GM18519 (cell line): Measurements from ENCODE around the gene SLC12A1.
"Not testable (repeated sequence)": the region's sequence is repeated elsewhere in the genome, so short reads cannot be mapped to it uniquely, and the experiment has no call there.

ENCODE experiments used
- ATAC-seq: cut with Tn5 transposase; IDR thresholded peaks from one replicate; pipeline ENCODE4 v1.9.1; 2021; ENCODE audit warnings: mild to moderate bottlenecking, moderate library complexity; ENCODE audit not compliant: unreplicated experiment, low FRiP score

Gene SLC12A1

GRCh38 chr15:48304398-48304797 lies 98.3 kb downstream of the SLC12A1 start:
- ATAC-seq, result no peak

GRCh38 chr15:48306639-48307038 lies 100.5 kb downstream of the SLC12A1 start:
- ATAC-seq, result no peak

GRCh38 chr15:48307586-48307985 lies 101.5 kb downstream of the SLC12A1 start:
- no peak for ATAC-seq

- no peak for ATAC-seq
Measured at GRCh38 chr15:48309740-48310139, 103.6 kb downstream of the SLC12A1 start.

- ATAC-seq, result no peak
Measured at GRCh38 chr15:48313216-48313615, 107.1 kb downstream of the SLC12A1 start.

- ATAC-seq, result no peak
Measured at GRCh38 chr15:48315041-48315440, 108.9 kb downstream of the SLC12A1 start.

GRCh38 chr15:48317221-48317620 lies 111.1 kb downstream of the SLC12A1 start:
- ATAC-seq, result no peak

- no peak for ATAC-seq
Measured at GRCh38 chr15:48318131-48318530, 112.0 kb downstream of the SLC12A1 start.

GRCh38 chr15:48323294-48323693 lies 117.2 kb downstream of the SLC12A1 start:
- ATAC-seq, result no peak

- no peak for ATAC-seq
Measured at GRCh38 chr15:48324949-48325348, 118.8 kb downstream of the SLC12A1 start.

GRCh38 chr15:48325400-48325799 lies 119.3 kb downstream of the SLC12A1 start:
- ATAC-seq, result peak; percentile 42

- not testable (repeated sequence) for ATAC-seq
Measured at GRCh38 chr15:48326180-48326579, 120.1 kb downstream of the SLC12A1 start.

GRCh38 chr15:48330105-48330785 lies 124.1 kb downstream of the SLC12A1 start:
- no peak for ATAC-seq

- ATAC-seq, result peak; percentile 69
Measured at GRCh38 chr15:48330855-48331795, 125.0 kb downstream of the SLC12A1 start, which contains the start of gene DUT. Gene DUT, plus strand, starts transcription at chr15:48331429. Its CDS starts 87 bp downstream, at chr15:48331516.

- ATAC-seq, result peak; percentile 26
Measured at GRCh38 chr15:48331796-48332641, 125.9 kb downstream of the SLC12A1 start.

- ATAC-seq, result no peak
Measured at GRCh38 chr15:48332642-48333034, 126.5 kb downstream of the SLC12A1 start.

- ATAC-seq, result no peak
Measured at GRCh38 chr15:48333540-48333939, 127.4 kb downstream of the SLC12A1 start.

GRCh38 chr15:48334260-48334659 lies 128.2 kb downstream of the SLC12A1 start:
- ATAC-seq, result no peak

- no peak for ATAC-seq
Measured at GRCh38 chr15:48336940-48337339, 130.8 kb downstream of the SLC12A1 start.

- no peak for ATAC-seq
Measured at GRCh38 chr15:48337607-48338006, 131.5 kb downstream of the SLC12A1 start.

GRCh38 chr15:48340111-48340510 lies 134.0 kb downstream of the SLC12A1 start:
- no peak for ATAC-seq
